Endothelial cell of umbilical vein (primary cell): ENCODE results near the gene OSBPL1A. TPM values are rescaled to one million over a fixed set of nuclear protein-coding genes. Genes with fewer than 3 reads are reported as not detected.

ENCODE experiments used
- BruUV-seq: library from RNA; stranded (reverse); fragments of 400-500 nt; replicated peaks from 2 replicates; lab custom pipeline; 2021; lab: Mats Ljungman, UMichigan
- CTCF ChIA-PET: fragments of 300-600, 350-600 bp; sonication (Branson Sonifier 250); formaldehyde crosslinking; loops from one replicate; lab custom pipeline; 2021; ENCODE audit warnings: antibody characterized with exemption, inconsistent platforms; lab: Charles Lee
- POLR2A ChIA-PET: fragments of 300-600, 350-600 bp; sonication (Branson Sonifier 250); formaldehyde crosslinking; loops from one replicate; lab custom pipeline; 2021; ENCODE audit warnings: antibody characterized with exemption, inconsistent platforms; lab: Charles Lee
- DNase-seq: peaks from one replicate; pipeline ENCODE4 v3.0.0-alpha.2; 2011; ENCODE audit warnings: low read depth, low spot score
- FAIRE-seq: peaks from 2 replicates; lab custom pipeline; 2011; peaks lifted over from hg19 to GRCh38; lab: Jason Lieb, UNC
- H2AFZ ChIP-seq: 2 replicates; pipeline ENCODE4 v1.6.0; 2012; ENCODE audit warnings: low read depth, low read length, control low read depth, inconsistent platforms
- H3K27ac ChIP-seq: 2 replicates; pipeline ENCODE4 v1.5.1; 2011; ENCODE audit warnings: low read depth, mild to moderate bottlenecking, control low read depth, low read length, moderate library complexity; ENCODE audit not compliant: insufficient read depth
- H3K27me3 ChIP-seq, 2 experiments: 2 replicates each; pipeline versions ENCODE4 v1.6.0 to v1.6.1; 2011; ENCODE audit warnings: low read length in 2 of 2, mixed read lengths in 1 of 2; ENCODE audit not compliant: control insufficient read depth in 2 of 2, insufficient read depth in 2 of 2
- H3K36me3 ChIP-seq, 2 experiments: 2 replicates in 1 of 2; 3 replicates in 1 of 2; pipeline ENCODE4 v1.5.1; 2011; ENCODE audit warnings: low read length in 2 of 2, mild to moderate bottlenecking in 1 of 2, moderate library complexity in 1 of 2; ENCODE audit not compliant: control insufficient read depth in 2 of 2, insufficient read depth in 2 of 2; ENCODE audit errors: extremely low read depth in 1 of 2
- H3K4me1 ChIP-seq: 3 replicates; pipeline ENCODE4 v1.5.1; 2011; ENCODE audit warnings: mild to moderate bottlenecking, low read length; ENCODE audit not compliant: control insufficient read depth, insufficient read depth; ENCODE audit errors: extremely low read depth
- H3K4me2 ChIP-seq: 2 replicates; pipeline ENCODE4 v1.6.1; 2011; ENCODE audit warnings: low read length, control low read depth, mixed read lengths; ENCODE audit not compliant: insufficient read depth
- H3K4me3 ChIP-seq, 3 experiments: fragments of 200-600 bp in 1 of 3; sonication (generic), shearing (Covaris generic) in 1 of 3; replicated peaks in 1 of 3; 2 replicates each; pipeline ENCODE4 v1.5.1; 2011 to 2016; ENCODE audit warnings: control low read depth in 3 of 3, low read length in 3 of 3, mild to moderate bottlenecking in 2 of 3, inconsistent platforms in 1 of 3, low read depth in 1 of 3, moderate library complexity in 1 of 3; ENCODE audit not compliant: insufficient read depth in 1 of 3
- H3K79me2 ChIP-seq: 2 replicates; pipeline ENCODE4 v1.6.0; 2012; ENCODE audit warnings: low read length, inconsistent platforms; ENCODE audit not compliant: control insufficient read depth, insufficient read depth
- H3K9ac ChIP-seq: replicated peaks from 2 replicates; pipeline ENCODE3; 2011; ENCODE audit warnings: low read length, control low read depth; ENCODE audit not compliant: insufficient read depth; ENCODE audit errors: extremely low read depth
- H3K9me1 ChIP-seq: replicated peaks from 3 replicates; pipeline ENCODE4 v1.6.0; 2011; ENCODE audit warnings: mild to moderate bottlenecking, low read length; ENCODE audit not compliant: control insufficient read depth, insufficient read depth; ENCODE audit errors: extremely low read depth
- H3K9me3 ChIP-seq: replicated peaks from 2 replicates; pipeline ENCODE4 v1.5.1; 2012; ENCODE audit warnings: low read length, inconsistent platforms; ENCODE audit not compliant: control insufficient read depth, insufficient read depth
- H4K20me1 ChIP-seq: replicated peaks from 2 replicates; pipeline ENCODE3; 2011; ENCODE audit warnings: mild to moderate bottlenecking, low read length; ENCODE audit not compliant: control insufficient read depth, insufficient read depth; ENCODE audit errors: extremely low read depth
- FOS ChIP-seq: IDR thresholded peaks from 2 replicates; pipeline ENCODE4 v1.6.1; 2011; ENCODE audit warnings: mild to moderate bottlenecking, low read length, moderate library complexity, borderline replicate concordance; ENCODE audit not compliant: insufficient read depth
- GATA2 ChIP-seq: IDR thresholded peaks from 2 replicates; pipeline ENCODE4 v1.7.0; 2011; ENCODE audit warnings: low read depth, mild to moderate bottlenecking, moderate library complexity, mixed read lengths, low read length; ENCODE audit not compliant: insufficient read length, insufficient read depth
- JUN ChIP-seq: IDR thresholded peaks from 2 replicates; pipeline ENCODE4 v1.6.1; 2011; ENCODE audit warnings: borderline replicate concordance, low read depth; ENCODE audit not compliant: insufficient read length, insufficient read depth
- MYC ChIP-seq: IDR thresholded peaks from one replicate; pipeline ENCODE4 v1.6.1; 2011; ENCODE audit warnings: mild to moderate bottlenecking, low read depth, low read length
- POLR2A ChIP-seq: IDR thresholded peaks from 2 replicates; pipeline ENCODE4 v1.6.1; 2012; ENCODE audit warnings: low read depth, mild to moderate bottlenecking, control low read depth, low read length
- POLR2AphosphoS5 ChIP-seq: IDR thresholded peaks from 2 replicates; pipeline ENCODE4 v1.6.1; 2012; ENCODE audit warnings: low read depth, mild to moderate bottlenecking, control low read depth, low read length, moderate library complexity; ENCODE audit not compliant: insufficient read depth
- dilution Hi-C: fragments of 300-500 bp; cut with MboI; formaldehyde crosslinking; loops from one replicate; pipeline ENCODE4 v1.15.0; 2019; ENCODE audit warnings: low sequenced_read_pairs; ENCODE audit not compliant: extremely low pct_ligation_motif_present
- intact Hi-C: fragments of 100-400 bp; cut with micrococcal nuclease; formaldehyde crosslinking; loops from one replicate; pipeline ENCODE4 v1.10.0; 2022
- polyA plus RNA-seq, 4 experiments: library from polyadenylated mRNA; depleted of rRNA in 3 of 4; stranded (reverse) in 3 of 4; unstranded in 1 of 4; fragments of >200 nt; gene quantifications; 2 replicates each; pipeline versions ENCODE4 v1.2.1 to v1.2.3, GENCODE V29; 2011 to 2012; ENCODE audit warnings: missing spikeins in 1 of 4
- total RNA-seq: library from RNA; stranded (reverse); gene quantifications from 2 replicates; pipeline ENCODE4 v1.2.3, GENCODE V29; 2021
- TF ChIP-seq, protein P1 (sequence below), 2 donors: IDR thresholded peaks; 1 replicate in 1 of 2; 2 replicates in 1 of 2; pipeline ENCODE4 v1.5.1; 2011; ENCODE audit warnings: low read length in 2 of 2, mild to moderate bottlenecking in 2 of 2, moderate library complexity in 2 of 2, control low read depth in 1 of 2, inconsistent platforms in 1 of 2, low read depth in 1 of 2; ENCODE audit not compliant: insufficient read depth in 1 of 2; ENCODE audit errors: extremely low read depth in 1 of 2
- TF ChIP-seq, protein P2 (sequence below): IDR thresholded peaks from 2 replicates; pipeline ENCODE4 v1.6.1; 2011; ENCODE audit not compliant: insufficient read depth, insufficient read length

Gene OSBPL1A
- total and polyA plus RNA-seq, 2 donors (not counting 3 experiments of a cell fraction or from before 2014, with no cell fraction given), result 6.4 to 16.5 TPM

DNA sequence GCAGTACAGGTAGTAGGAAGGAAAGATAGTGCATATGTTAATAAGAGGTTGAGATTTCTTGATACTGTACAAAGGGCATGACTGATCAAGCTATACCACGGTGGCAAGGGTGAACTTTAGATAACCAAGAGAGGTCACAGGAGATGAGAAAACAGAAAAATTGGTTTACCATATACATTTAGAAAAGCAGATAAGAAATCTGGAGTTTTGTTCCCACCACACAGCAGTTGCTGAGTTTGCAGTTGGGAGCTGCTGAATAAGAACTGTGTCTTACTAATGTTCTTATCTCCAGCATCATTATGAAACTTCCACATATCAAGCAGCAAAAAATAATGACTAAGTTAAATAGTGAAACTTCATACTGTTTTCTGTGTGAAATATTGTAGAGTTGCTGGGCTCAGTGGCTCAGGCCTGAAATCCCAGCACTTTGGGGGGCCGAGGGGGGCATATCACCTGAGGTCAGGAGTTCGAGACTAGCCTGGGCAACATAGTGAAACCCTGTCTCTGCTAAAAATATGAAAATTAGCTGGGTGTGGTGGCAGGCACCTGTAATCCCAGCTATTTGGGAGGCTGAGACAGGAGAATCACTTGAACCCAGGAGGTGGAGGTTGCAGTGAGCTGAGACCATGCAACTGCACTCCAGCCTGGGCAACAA, 16.9 kb upstream of the OSBPL1A start:
- Histone ChIP-seq H3K4me3 (no peak overlapping the region), H3K27me3 (peaks cover 16 to 24% of the 10 kb centered on the region in 2 experiments), H3K9me1 (no peaks in the 10 kb centered on the region), H3K4me2 (no peak overlapping the region), H3K36me3 (no peaks in the 10 kb centered on the region), H3K9me3 (no peaks in the 10 kb centered on the region), H3K4me1 (no peaks in the 10 kb centered on the region), H4K20me1 (no peaks in the 10 kb centered on the region), H3K27ac (no peak overlapping the region), H3K9ac (no peak overlapping the region), H3K79me2 (no peaks in the 10 kb centered on the region), H2AFZ (no peak overlapping the region)
- BruUV-seq, result no TSS peak
- intact Hi-C loops (no loop called here), dilution Hi-C loops (no loop called here)
- POLR2A ChIA-PET, result no interaction called here
- TF ChIP-seq, protein P1, sequence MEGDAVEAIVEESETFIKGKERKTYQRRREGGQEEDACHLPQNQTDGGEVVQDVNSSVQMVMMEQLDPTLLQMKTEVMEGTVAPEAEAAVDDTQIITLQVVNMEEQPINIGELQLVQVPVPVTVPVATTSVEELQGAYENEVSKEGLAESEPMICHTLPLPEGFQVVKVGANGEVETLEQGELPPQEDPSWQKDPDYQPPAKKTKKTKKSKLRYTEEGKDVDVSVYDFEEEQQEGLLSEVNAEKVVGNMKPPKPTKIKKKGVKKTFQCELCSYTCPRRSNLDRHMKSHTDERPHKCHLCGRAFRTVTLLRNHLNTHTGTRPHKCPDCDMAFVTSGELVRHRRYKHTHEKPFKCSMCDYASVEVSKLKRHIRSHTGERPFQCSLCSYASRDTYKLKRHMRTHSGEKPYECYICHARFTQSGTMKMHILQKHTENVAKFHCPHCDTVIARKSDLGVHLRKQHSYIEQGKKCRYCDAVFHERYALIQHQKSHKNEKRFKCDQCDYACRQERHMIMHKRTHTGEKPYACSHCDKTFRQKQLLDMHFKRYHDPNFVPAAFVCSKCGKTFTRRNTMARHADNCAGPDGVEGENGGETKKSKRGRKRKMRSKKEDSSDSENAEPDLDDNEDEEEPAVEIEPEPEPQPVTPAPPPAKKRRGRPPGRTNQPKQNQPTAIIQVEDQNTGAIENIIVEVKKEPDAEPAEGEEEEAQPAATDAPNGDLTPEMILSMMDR (IDR thresholded peaks at IDR 0.05; ENCODE audit: extremely low read depth in 1 of 2, insufficient read depth in 1 of 2, low read depth in 1 of 2, low read length in 2 of 2), result no peak
- TF ChIP-seq POLR2AphosphoS5, result no peak
- TF ChIP-seq, protein P2, sequence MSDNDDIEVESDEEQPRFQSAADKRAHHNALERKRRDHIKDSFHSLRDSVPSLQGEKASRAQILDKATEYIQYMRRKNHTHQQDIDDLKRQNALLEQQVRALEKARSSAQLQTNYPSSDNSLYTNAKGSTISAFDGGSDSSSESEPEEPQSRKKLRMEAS, result no peak
- no peak for TF ChIP-seq POLR2A
- TF ChIP-seq MYC, result no peak
- TF ChIP-seq GATA2, result no peak
- no peak for TF ChIP-seq JUN
- TF ChIP-seq FOS, result no peak
- FAIRE-seq (no peak), DNase-seq (no peak)
- CTCF ChIA-PET, result interaction anchor here (0.8 to 3.2 kb wide), 4 partner anchors 11 to 237 kb away, joined by 3 to 40 read pairs (median 14); no protein-coding TSS in a partner anchor
